H1 (cell line): ENCODE results near the gene ZNF692. TPM values are rescaled to one million over a fixed set of nuclear protein-coding genes. Genes with fewer than 3 reads are reported as not detected.
A peak's percentile ranks its signal among the peaks of the same experiment; 100 is the strongest.

Source experiments
- CTCF ChIA-PET: fragments of 300-600 bp; sonication (Branson Sonifier 250); formaldehyde crosslinking; loops from one replicate; lab custom pipeline; 2021; ENCODE audit not compliant: partially characterized antibody; lab: Charles Lee
- POLR2A ChIA-PET: fragments of 300-600 bp; sonication (Branson Sonifier 250); formaldehyde crosslinking; loops from one replicate; lab custom pipeline; 2021; ENCODE audit warnings: inconsistent platforms; ENCODE audit not compliant: partially characterized antibody; lab: Charles Lee
- DNase-seq, 2 experiments: peaks; one replicate each; pipeline versions ENCODE4 v3.0.0 to v3.0.0-alpha.2; 2010 to 2022; ENCODE audit warnings: low spot score in 2 of 2, low read depth in 1 of 2, mixed read lengths in 1 of 2
- FAIRE-seq: peaks from 2 replicates; lab custom pipeline; 2011; peaks lifted over from hg19 to GRCh38; lab: Jason Lieb, UNC
- H2AFZ ChIP-seq: 2 replicates; pipeline ENCODE4 v1.8.1; 2012; ENCODE audit warnings: low read length, inconsistent platforms
- H2AK5ac ChIP-seq: 2 replicates; pipeline ENCODE4 v1.6.1; 2013; ENCODE audit warnings: low read depth, low read length
- H2BK120ac ChIP-seq: replicated peaks from 2 replicates; pipeline ENCODE3; 2013; ENCODE audit warnings: low read depth, low read length, inconsistent platforms
- H2BK12ac ChIP-seq: 2 replicates; pipeline ENCODE4 v1.6.1; 2013; ENCODE audit warnings: low read depth, low read length
- H2BK15ac ChIP-seq: 2 replicates; pipeline ENCODE4 v1.6.1; 2013; ENCODE audit warnings: low read length
- H2BK20ac ChIP-seq: 2 replicates; pipeline ENCODE4 v1.6.1; 2013; ENCODE audit warnings: low read length
- H2BK5ac ChIP-seq: 2 replicates; pipeline ENCODE4 v1.6.1; 2013; ENCODE audit warnings: low read depth, low read length
- H3K14ac ChIP-seq: 2 replicates; pipeline ENCODE4 v1.6.1; 2013; ENCODE audit warnings: inconsistent platforms; ENCODE audit not compliant: insufficient read length
- H3K18ac ChIP-seq: 2 replicates; pipeline ENCODE4 v1.6.1; 2013; ENCODE audit warnings: low read length; ENCODE audit errors: extremely low read depth
- H3K23ac ChIP-seq: 2 replicates; pipeline ENCODE4 v1.6.1; 2013; ENCODE audit warnings: inconsistent platforms; ENCODE audit not compliant: insufficient read length
- H3K23me2 ChIP-seq: 2 replicates; pipeline ENCODE4 v1.6.1; 2013; ENCODE audit warnings: low read depth, low read length
- H3K27ac ChIP-seq: 2 replicates; pipeline ENCODE4 v1.6.1; 2011; ENCODE audit warnings: low read depth, low read length, inconsistent platforms
- H3K27me3 ChIP-seq, 4 experiments: replicated peaks in 1 of 4; 1 replicate in 1 of 4; 2 replicates in 3 of 4; pipeline versions ENCODE4 v1.6.1 to v1.8.1; 2011 to 2013; ENCODE audit warnings: low read length in 3 of 4, mild to moderate bottlenecking in 3 of 4, inconsistent platforms in 2 of 4, mixed read lengths in 2 of 4, moderate library complexity in 1 of 4; ENCODE audit not compliant: control insufficient read depth in 3 of 4, insufficient read depth in 3 of 4; ENCODE audit errors: extremely low read depth in 1 of 4
- H3K36me3 ChIP-seq, 4 experiments: 2 replicates each; pipeline versions ENCODE4 v1.6.1 to v1.8.1; 2011 to 2013; ENCODE audit warnings: mild to moderate bottlenecking in 4 of 4, low read length in 3 of 4, moderate library complexity in 2 of 4, control low read depth in 1 of 4, inconsistent platforms in 1 of 4; ENCODE audit not compliant: insufficient read depth in 4 of 4, control insufficient read depth in 2 of 4
- H3K4ac ChIP-seq: replicated peaks from 2 replicates; pipeline ENCODE3; 2013; ENCODE audit warnings: low read length, low read depth, mixed read lengths, inconsistent platforms; ENCODE audit not compliant: insufficient read length
- H3K4me1 ChIP-seq, 4 experiments: replicated peaks in 1 of 4; 1 replicate in 1 of 4; 2 replicates in 3 of 4; pipeline versions ENCODE4 v1.6.1 to v1.8.1; 2011 to 2013; ENCODE audit warnings: low read length in 3 of 4, inconsistent platforms in 2 of 4, mixed read lengths in 1 of 4; ENCODE audit not compliant: insufficient read depth in 4 of 4, control insufficient read depth in 3 of 4
- H3K4me2 ChIP-seq, 2 experiments: 2 replicates each; pipeline versions ENCODE4 v1.6.1 to v1.8.1; 2011 to 2013; ENCODE audit warnings: low read depth in 2 of 2, low read length in 2 of 2, control low read depth in 1 of 2, inconsistent platforms in 1 of 2, mild to moderate bottlenecking in 1 of 2; ENCODE audit not compliant: insufficient read depth in 1 of 2
- H3K4me3 ChIP-seq, 4 experiments: fragments of 200-600, 300-600 bp in 1 of 4; sonication (generic), shearing (Covaris generic), sonication (Bioruptor Twin) in 1 of 4; 2 replicates each; pipeline versions ENCODE4 v1.5.1 to v1.8.1; 2011 to 2016; ENCODE audit warnings: low read length in 4 of 4, low read depth in 3 of 4, control low read depth in 2 of 4, inconsistent platforms in 2 of 4, mild to moderate bottlenecking in 2 of 4, mixed read lengths in 1 of 4, moderate library complexity in 1 of 4; ENCODE audit not compliant: insufficient read depth in 2 of 4; ENCODE audit errors: extremely low read depth in 1 of 4
- H3K56ac ChIP-seq: replicated peaks from 2 replicates; pipeline ENCODE3; 2013; ENCODE audit warnings: low read depth, mild to moderate bottlenecking, mixed read lengths, low read length, inconsistent platforms; ENCODE audit not compliant: insufficient read length
- H3K79me1 ChIP-seq: 2 replicates; pipeline ENCODE4 v1.6.1; 2013; ENCODE audit warnings: low read depth, low read length, control low read depth
- H3K79me2 ChIP-seq, 2 experiments: 2 replicates each; pipeline versions ENCODE4 v1.6.1 to v1.8.1; 2012 to 2013; ENCODE audit warnings: low read length in 2 of 2, mild to moderate bottlenecking in 2 of 2, inconsistent platforms in 1 of 2; ENCODE audit not compliant: insufficient read depth in 2 of 2, control insufficient read depth in 1 of 2
- H3K9ac ChIP-seq, 4 experiments: replicated peaks in 1 of 4; 1 replicate in 1 of 4; 2 replicates in 3 of 4; pipeline versions ENCODE4 v1.6.1 to v1.8.1; 2011 to 2013; ENCODE audit warnings: low read depth in 3 of 4, low read length in 3 of 4, control low read depth in 2 of 4, mild to moderate bottlenecking in 2 of 4, moderate library complexity in 2 of 4, inconsistent platforms in 1 of 4; ENCODE audit errors: extremely low read depth in 1 of 4
- H3K9me3 ChIP-seq, 2 experiments: 2 replicates each; pipeline versions ENCODE4 v1.6.1 to v1.8.1; 2012 to 2013; ENCODE audit warnings: mild to moderate bottlenecking in 2 of 2, moderate library complexity in 2 of 2, control low read depth in 1 of 2, inconsistent platforms in 1 of 2, low read depth in 1 of 2, low read length in 1 of 2, mixed read lengths in 1 of 2; ENCODE audit not compliant: insufficient read depth in 2 of 2
- H4K20me1 ChIP-seq, 2 experiments: replicated peaks in 1 of 2; 2 replicates each; pipeline versions ENCODE3 to v1.8.1; 2011 to 2013; ENCODE audit warnings: inconsistent platforms in 2 of 2, low read length in 2 of 2, mild to moderate bottlenecking in 1 of 2; ENCODE audit not compliant: insufficient read depth in 2 of 2, control insufficient read depth in 1 of 2
- H4K5ac ChIP-seq: 2 replicates; pipeline ENCODE4 v1.6.1; 2013; ENCODE audit warnings: low read length, low read depth, mixed read lengths, inconsistent platforms; ENCODE audit not compliant: insufficient read length
- H4K8ac ChIP-seq: 2 replicates; pipeline ENCODE4 v1.8.0; 2013; ENCODE audit warnings: mild to moderate bottlenecking, moderate library complexity, low read length, inconsistent platforms; ENCODE audit not compliant: insufficient read depth; ENCODE audit errors: extremely low read depth
- H4K91ac ChIP-seq: replicated peaks from 2 replicates; pipeline ENCODE3; 2013; ENCODE audit warnings: low read length, mixed read lengths, inconsistent platforms; ENCODE audit not compliant: insufficient read length
- CBX8 ChIP-seq: fragments of 300-800, 300-1000 bp; sonication (generic); IDR thresholded peaks from 2 replicates; pipeline ENCODE4 v1.7.1; 2016; ENCODE audit warnings: low read depth, low read length, borderline replicate concordance
- CEBPB ChIP-seq: IDR thresholded peaks from 2 replicates; pipeline ENCODE4 v1.6.1; 2012; ENCODE audit warnings: low read depth, low read length
- CHD1 ChIP-seq: IDR thresholded peaks from 2 replicates; pipeline ENCODE4 v1.6.1; 2012; ENCODE audit warnings: low read depth, low read length, improper control_type of control experiment
- EZH2 ChIP-seq: fragments of 200-600 bp; sonication (generic); IDR thresholded peaks from 2 replicates; pipeline ENCODE4 v1.7.1; 2012; ENCODE audit warnings: low read depth, mild to moderate bottlenecking, moderate library complexity, low read length, inconsistent platforms; ENCODE audit not compliant: severe bottlenecking
- RAD21 ChIP-seq, 2 experiments: IDR thresholded peaks in 1 of 2; conservative IDR thresholded peaks in 1 of 2; 2 replicates each; pipeline ENCODE4 v1.6.1; 2011; ENCODE audit warnings: low read depth in 2 of 2, low read length in 2 of 2, improper control_type of control experiment in 1 of 2, inconsistent platforms in 1 of 2, mild to moderate bottlenecking in 1 of 2, moderate library complexity in 1 of 2
- RNF2 ChIP-seq: fragments of 200-900, 300-1000 bp; sonication (generic); IDR thresholded peaks from 2 replicates; pipeline ENCODE4 v1.7.1; 2016; ENCODE audit warnings: borderline replicate concordance, low read depth, mild to moderate bottlenecking, antibody characterized with exemption, low read length; ENCODE audit not compliant: poor library complexity, severe bottlenecking; ENCODE audit errors: missing control alignments
- SIN3A ChIP-seq, 2 experiments: IDR thresholded peaks in 1 of 2; conservative IDR thresholded peaks in 1 of 2; 2 replicates each; pipeline ENCODE4 v1.6.1; 2011 to 2012; ENCODE audit warnings: low read length in 2 of 2, improper control_type of control experiment in 1 of 2, low read depth in 1 of 2, mild to moderate bottlenecking in 1 of 2
- SIX5 ChIP-seq: IDR thresholded peaks from 2 replicates; pipeline ENCODE4 v1.6.1; 2011; ENCODE audit warnings: mild to moderate bottlenecking, low read depth, low read length
- SP4 ChIP-seq: IDR thresholded peaks from 2 replicates; pipeline ENCODE4 v1.6.1; 2012; ENCODE audit warnings: low read length, inconsistent platforms
- YY1 ChIP-seq: IDR thresholded peaks from 2 replicates; pipeline ENCODE4 v1.6.1; 2011; ENCODE audit warnings: low read depth, mild to moderate bottlenecking, low read length
- whole genome bisulfite sequencing, 2 experiments: shearing (Covaris generic) in 1 of 2; methylation state at CpG; one replicate each; pipeline versions ENCODE4 v1.1.6 to v1.1.7; 2013 to 2015; ENCODE audit warnings: low lambda C conversion rate in 2 of 2, mixed read lengths in 2 of 2, inconsistent platforms in 1 of 2, low coverage in 1 of 2, missing lambda C conversion rate in 1 of 2; ENCODE audit not compliant: insufficient replicate concordance in 2 of 2, insufficient coverage in 1 of 2, insufficient read length in 1 of 2; ENCODE audit errors: extremely low coverage in 1 of 2, missing lambda C conversion rate in 1 of 2; 5-methylcytosine and 5-hydroxymethylcytosine counted together
- polyA plus RNA-seq, 7 experiments: library from polyadenylated mRNA; depleted of rRNA in 3 of 7; stranded (reverse) in 5 of 7; unstranded in 2 of 7; fragments of >200 nt in 5 of 7; fragments of 200-250 nt in 2 of 7; gene quantifications; 1 replicate in 5 of 7; 2 replicates in 1 of 7; 4 replicates in 1 of 7; pipeline versions ENCODE4 v1.2.1 to v1.2.3, GENCODE V29; 2011 to 2013; ENCODE audit warnings: missing spikeins in 2 of 7, mixed read lengths in 2 of 7
- total RNA-seq: library from RNA; stranded (reverse); fragmentation: NEBNext Ultra II Directional; extraction: Animal tissue kit (Norgen Biotek cat#: 25700); gene quantifications from 2 replicates; pipeline ENCODE4 v1.2.1, GENCODE V29; 2021
- TF ChIP-seq, protein P1 (sequence below): IDR thresholded peaks from 2 replicates; pipeline ENCODE4 v1.6.1; 2012; ENCODE audit warnings: low read length, inconsistent platforms

Gene ZNF692
- total and polyA plus RNA-seq, 2 of the 8 experiments (the other 6 are each of a cell fraction or from before 2014, with no cell fraction given) = 38.4 to 52.3 TPM

DNA sequence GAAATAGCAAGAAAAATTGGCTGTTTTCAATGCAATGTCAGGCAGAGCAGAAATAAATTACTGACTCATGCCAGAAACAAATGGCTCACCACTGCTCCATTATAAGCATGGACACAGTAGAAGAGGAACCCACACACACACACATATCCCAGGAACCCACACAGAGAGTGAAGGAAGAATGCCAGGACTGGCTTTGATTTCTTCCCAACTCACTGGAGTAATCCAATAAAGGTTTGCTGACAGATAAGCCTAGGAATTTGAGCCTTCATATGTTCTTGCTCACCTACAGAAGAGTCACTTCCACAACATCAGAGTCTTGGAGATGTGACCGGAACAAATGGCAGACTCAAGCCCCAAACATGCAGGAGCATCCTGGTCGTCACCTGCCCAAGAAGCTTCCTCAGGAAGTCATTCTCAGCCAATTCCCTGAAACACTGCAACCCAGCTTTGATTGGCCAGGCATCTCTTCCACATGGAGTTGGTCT, 35.3 kb downstream of the ZNF692 start:
- peaks cover 0 to 65% of the 10 kb centered on the region in 2 experiments; a peak in 3 of 4 replicates for H3K79me2 ChIP-seq
- no peak overlapping the region for H3K18ac ChIP-seq
- peaks cover 0 to 22% (median 10%) of the 10 kb centered on the region in 4 experiments; a peak in 6 of 8 replicates for H3K36me3 ChIP-seq
- DNase-seq (no peak), FAIRE-seq (no peak)
- no peak overlapping the region for H2BK5ac ChIP-seq
- H4K8ac ChIP-seq = no peak overlapping the region
- ChIA-PET CTCF (no interaction called here), POLR2A (interaction anchor here (6.0 kb wide), 1 partner anchor 14 kb away, joined by 69 read pairs; the partner anchor contains the start of gene ZNF672)
- no peak overlapping the region for H2BK15ac ChIP-seq
- peaks cover 0 to 7% (median 3%) of the 10 kb centered on the region in 4 experiments; a peak in 6 of 7 replicates for H3K4me1 ChIP-seq
- no peak overlapping the region for H3K4me3 ChIP-seq
- peak overlapping the region; percentile 80 to 81; a peak in 1 of 4 replicates for H3K4me2 ChIP-seq
- H3K9me3 ChIP-seq = no peaks in the 10 kb centered on the region
- no peak overlapping the region for H4K91ac ChIP-seq
- H2AK5ac ChIP-seq = no peak overlapping the region
- H3K79me1 ChIP-seq = peaks cover 16% of the 10 kb centered on the region
- H3K23ac ChIP-seq = no peak overlapping the region
- peaks cover 10% of the 10 kb centered on the region for H3K23me2 ChIP-seq
- no peak overlapping the region for H3K9ac ChIP-seq
- H3K14ac ChIP-seq = no peak overlapping the region
- no peak overlapping the region for H3K56ac ChIP-seq
- no peak overlapping the region for H4K5ac ChIP-seq
- WGBS, 2 experiments = 85% methylated on average over 2 of the region's 2 CpGs; no CpG with 5 or more reads in 1 of the 2 experiments
- H3K27ac ChIP-seq = no peak overlapping the region
- no peak overlapping the region for H3K4ac ChIP-seq
- H2BK12ac ChIP-seq = no peak overlapping the region
- no peak overlapping the region for H2BK20ac ChIP-seq
- no peak overlapping the region for H2BK120ac ChIP-seq
- no peaks in the 10 kb centered on the region for H3K27me3 ChIP-seq
- H4K20me1 ChIP-seq = peaks cover 0 to 10% of the 10 kb centered on the region in 2 experiments
- H2AFZ ChIP-seq = no peak overlapping the region
- TF ChIP-seq RNF2 (no peak), EZH2 (no peak), CEBPB (no peak), YY1 (no peak), SIX5 (no peak), SIN3A (conservative IDR thresholded peaks at IDR 0.05 in 1 of 2, IDR thresholded peaks at IDR 0.05 in 1 of 2; ENCODE audit: low read depth in 1 of 2, low read length in 2 of 2) (no peak), CHD1 (no peak), RAD21 (IDR thresholded peaks at IDR 0.05 in 1 of 2, conservative IDR thresholded peaks at IDR 0.05 in 1 of 2; ENCODE audit: low read depth in 2 of 2, low read length in 2 of 2) (no peak), SP4 (no peak), CBX8 (no peak)
- TF ChIP-seq, protein P1, sequence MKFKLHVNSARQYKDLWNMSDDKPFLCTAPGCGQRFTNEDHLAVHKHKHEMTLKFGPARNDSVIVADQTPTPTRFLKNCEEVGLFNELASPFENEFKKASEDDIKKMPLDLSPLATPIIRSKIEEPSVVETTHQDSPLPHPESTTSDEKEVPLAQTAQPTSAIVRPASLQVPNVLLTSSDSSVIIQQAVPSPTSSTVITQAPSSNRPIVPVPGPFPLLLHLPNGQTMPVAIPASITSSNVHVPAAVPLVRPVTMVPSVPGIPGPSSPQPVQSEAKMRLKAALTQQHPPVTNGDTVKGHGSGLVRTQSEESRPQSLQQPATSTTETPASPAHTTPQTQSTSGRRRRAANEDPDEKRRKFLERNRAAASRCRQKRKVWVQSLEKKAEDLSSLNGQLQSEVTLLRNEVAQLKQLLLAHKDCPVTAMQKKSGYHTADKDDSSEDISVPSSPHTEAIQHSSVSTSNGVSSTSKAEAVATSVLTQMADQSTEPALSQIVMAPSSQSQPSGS = no peak
